Islet of Langerhans (tissue), 1 donor: ENCODE results near the gene MAST2.

Source experiments
- FAIRE-seq: peaks from one replicate; lab custom pipeline; 2011; peaks lifted over from hg19 to GRCh38; lab: Jason Lieb, UNC

Gene MAST2

DNA sequence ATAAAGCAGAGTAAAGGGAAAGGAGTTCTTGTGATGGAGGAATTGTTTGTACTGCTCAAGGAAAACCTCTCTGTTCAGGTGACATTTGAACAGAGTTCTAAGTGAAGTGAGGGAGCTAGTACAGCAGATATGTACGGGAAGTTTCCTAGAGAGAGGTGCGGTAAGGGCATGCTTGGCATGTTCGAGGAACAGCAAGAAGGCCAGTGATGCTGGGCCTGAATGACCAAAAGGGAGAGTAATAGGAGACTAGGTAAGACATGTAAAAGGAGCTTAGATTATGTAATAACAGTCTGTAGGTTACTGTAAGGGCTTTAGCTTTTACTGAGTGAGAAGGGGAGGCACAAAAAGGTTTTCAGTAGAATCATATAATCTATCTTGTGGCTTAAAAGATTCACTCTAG lies 265.1 kb downstream of the MAST2 start:
- FAIRE-seq, result no peak

GRCh38 chr1:46070164-46070814 lies 266.9 kb downstream of the MAST2 start:
- no peak for FAIRE-seq

DNA sequence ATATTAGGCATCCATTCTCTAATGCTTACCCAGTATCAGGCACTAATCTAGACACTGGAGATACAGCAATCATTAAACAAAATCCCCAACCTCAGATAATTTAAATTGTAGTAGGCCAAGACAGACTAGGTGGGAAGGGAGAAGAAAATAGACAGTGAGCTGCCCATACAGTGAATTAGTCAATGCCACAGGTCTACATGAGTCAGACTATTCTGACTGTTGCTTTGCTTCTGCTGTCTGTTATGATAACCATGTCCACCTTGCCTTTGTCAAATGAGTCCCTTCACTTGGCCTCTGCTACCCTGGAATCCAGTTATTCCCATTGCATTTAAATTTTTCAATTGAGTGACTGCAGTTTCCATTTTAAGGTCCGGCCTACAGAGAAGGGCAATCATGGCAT lies 269.6 kb downstream of the MAST2 start:
- FAIRE-seq, result no peak

- FAIRE-seq, result no peak
Observed at GRCh38 chr1:46076343-46076742, 272.9 kb downstream of the MAST2 start.

DNA sequence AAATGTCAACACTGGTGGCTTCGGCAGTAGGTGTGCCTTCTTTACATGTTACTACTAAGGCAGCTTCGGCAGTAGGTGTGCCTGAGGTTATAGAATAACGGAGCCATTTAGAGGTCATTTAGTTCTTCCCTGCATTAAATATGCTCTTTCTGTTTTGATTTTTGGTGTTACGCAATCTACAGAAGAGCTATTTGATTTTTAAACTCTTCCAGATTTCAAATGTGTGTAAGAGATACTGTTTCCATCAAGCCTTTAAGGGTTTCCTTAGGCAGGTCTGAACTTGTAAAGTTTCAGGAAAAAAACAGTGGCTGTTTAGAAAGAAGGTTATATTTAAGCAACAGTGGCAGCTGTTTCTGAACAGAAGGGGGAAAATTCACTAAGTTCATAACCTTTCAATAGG lies 274.2 kb downstream of the MAST2 start:
- no peak for FAIRE-seq

- FAIRE-seq, result no peak
Observed at GRCh38 chr1:46080257-46080656, 276.8 kb downstream of the MAST2 start.

GRCh38 chr1:46081206-46081605 lies 277.8 kb downstream of the MAST2 start:
- no peak for FAIRE-seq

- no peak for FAIRE-seq
Observed at GRCh38 chr1:46081619-46082018, 278.2 kb downstream of the MAST2 start.

DNA sequence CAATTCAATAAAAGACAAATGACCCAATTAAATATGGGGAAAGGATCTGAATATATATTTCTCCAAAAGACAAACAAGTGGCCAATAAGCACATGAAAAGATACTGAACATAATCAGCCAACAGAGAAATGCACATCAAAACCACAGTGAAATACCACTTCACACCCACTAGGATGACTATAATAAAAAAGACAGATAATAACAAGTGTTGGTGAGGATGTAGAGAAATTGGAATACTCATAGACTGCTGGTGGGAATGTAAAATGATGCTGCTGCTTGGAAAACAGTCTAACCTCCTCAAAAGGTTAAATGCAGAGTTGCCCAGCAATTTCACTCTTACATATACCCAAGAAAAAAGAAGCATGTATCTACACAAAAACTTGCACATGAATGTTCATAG lies 280.2 kb downstream of the MAST2 start:
- no peak for FAIRE-seq

- no peak for FAIRE-seq
Observed at GRCh38 chr1:46084553-46085451, 281.4 kb downstream of the MAST2 start.
